Raji (cell line): ENCODE measurements around the gene KRT76.

Experiments
- POLR2A ChIP-seq: IDR thresholded peaks from 2 replicates; pipeline ENCODE4 v1.6.1; 2011; ENCODE audit warnings: low read depth, low read length, control low read depth; ENCODE audit not compliant: insufficient read depth

The KRT76 gene

GRCh38 chr12:52815676-52816588 lies 38.8 kb upstream of the KRT76 start:
- TF ChIP-seq POLR2A, result no peak

DNA sequence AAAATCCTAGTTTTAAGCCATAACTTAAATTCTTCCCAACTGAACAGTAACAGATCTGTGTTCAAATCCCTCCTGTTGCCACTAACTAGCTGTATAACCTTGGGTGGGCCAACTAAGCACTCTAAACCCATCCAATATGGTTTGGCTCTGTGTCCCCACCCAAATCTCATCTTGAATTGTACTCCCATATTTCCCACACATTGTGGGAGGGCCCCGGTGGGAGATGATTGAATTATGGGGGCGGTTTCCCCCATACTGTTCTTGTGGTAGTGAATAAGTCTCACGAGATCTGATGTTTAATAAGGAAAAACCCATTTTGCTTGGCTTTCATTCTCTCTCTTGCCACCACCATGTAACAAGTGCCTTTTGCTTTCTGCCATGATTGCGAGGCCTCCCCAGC lies 38.0 kb upstream of the KRT76 start:
- TF ChIP-seq POLR2A, result no peak

DNA sequence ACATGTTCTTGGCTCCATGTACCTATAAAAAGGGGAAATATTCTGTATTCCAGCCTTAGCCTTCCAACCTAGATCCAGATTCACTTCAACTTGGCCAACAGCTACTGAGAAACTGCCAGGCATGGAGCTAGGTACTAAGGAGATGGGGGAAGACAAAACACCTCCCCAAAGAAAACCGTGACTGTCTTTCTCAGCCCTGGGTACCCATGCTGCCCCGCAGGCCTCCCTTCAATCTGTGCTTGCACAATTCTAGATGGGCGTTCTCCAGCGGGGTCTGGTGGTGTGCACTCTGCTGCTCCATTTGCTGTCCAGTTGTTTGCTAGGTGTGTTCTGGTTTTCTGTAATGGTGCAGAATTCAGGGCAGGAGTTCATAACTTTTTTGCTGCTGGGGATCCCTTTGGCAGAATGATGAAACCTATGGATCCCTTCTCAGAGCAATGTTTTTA lies 37.6 kb upstream of the KRT76 start:
- no peak for TF ChIP-seq POLR2A

DNA sequence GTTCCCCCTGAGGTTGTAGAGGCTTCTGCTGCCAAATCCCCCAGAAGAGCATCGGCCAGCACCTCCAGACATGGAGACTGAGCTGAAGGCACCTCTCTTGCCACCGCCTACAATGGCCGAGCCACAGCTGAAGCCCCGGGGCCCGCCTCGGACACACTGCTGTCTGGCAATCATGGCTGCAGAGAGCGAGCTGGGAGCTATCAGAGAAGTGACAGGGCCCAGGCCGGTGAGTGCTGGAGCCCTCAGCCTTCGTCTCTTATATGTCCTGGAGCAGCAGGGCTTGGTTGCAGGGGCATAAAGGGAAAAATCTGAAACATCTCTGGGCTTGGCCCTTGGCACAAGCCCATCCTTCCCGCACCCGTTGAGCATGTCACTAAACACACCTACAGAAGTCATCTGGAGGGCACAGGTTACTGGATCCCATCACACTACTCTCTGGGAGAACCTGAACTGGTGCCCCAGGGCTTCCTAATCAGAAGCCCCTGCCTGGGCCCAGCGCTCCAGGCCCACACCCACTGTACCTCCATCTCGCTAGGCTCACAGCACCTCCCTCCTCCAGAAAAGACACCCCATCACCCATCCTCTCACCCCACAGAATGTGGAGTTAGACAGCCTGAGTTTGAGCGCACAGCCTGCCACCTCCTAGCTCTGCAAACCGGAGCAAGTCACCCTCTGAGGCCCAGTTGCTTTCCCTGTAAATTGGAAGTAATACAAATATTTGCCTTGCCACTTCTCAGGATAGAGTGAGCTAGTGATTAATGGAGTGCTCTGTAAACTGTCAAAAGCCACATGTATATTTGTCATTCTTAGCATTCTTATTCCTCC lies 37.0 kb upstream of the KRT76 start, which contains the start of gene KRT4:
KRT4 (minus strand) TSS at position 232 of the 825 bp plus-strand sequence; CDS start at position 174, 58 bp downstream.
- no peak for TF ChIP-seq POLR2A

- no peak for TF ChIP-seq POLR2A
Measured at GRCh38 chr12:52813203-52813819, 36.2 kb upstream of the KRT76 start.

GRCh38 chr12:52812749-52813148 lies 35.6 kb upstream of the KRT76 start:
- TF ChIP-seq POLR2A, result no peak

DNA sequence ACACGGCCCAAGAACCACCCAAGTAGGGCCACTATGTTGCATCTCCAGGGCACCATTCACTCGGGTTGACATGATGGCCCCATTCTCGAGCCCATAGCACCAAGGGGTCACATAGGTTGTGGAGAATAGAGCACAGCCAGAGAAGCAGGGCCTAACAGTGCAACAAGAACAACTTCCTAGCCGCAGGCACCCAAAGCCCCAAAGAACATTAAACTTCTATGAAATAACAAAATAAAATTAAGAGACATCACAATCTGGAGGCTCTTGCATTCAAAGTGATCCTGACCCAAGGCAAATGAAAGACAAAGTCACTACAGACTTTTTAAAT lies 34.9 kb upstream of the KRT76 start:
- no peak for TF ChIP-seq POLR2A

- no peak for TF ChIP-seq POLR2A
Measured at GRCh38 chr12:52811191-52812072, 34.3 kb upstream of the KRT76 start.

- TF ChIP-seq POLR2A, result no peak
Measured at GRCh38 chr12:52810554-52810953, 33.4 kb upstream of the KRT76 start.

DNA sequence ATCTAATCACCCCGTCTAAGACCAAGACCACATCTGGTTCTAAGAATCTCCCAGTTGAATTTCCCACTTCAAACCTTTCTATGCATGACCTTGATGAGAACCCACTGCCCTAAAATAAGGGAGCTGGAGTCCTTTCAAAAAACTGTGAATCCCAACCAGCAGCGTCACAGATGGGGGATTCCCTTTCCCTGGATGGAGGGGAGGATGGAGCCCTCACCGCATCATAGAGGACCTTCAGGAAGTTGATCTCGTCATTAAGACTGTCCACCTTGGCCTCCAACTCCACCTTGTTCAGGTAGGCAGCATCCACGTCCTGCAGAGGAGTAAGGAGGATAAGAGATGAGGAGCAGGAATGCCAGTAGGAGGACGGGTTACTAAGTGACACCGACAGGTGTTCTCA lies 32.0 kb upstream of the KRT76 start:
- no peak for TF ChIP-seq POLR2A

- no peak for TF ChIP-seq POLR2A
Measured at GRCh38 chr12:52808573-52809160, 31.5 kb upstream of the KRT76 start.

GRCh38 chr12:52807544-52808470 lies 30.7 kb upstream of the KRT76 start:
- TF ChIP-seq POLR2A, result no peak
